ENCODE measurements around the gene POLN. TPM values are rescaled to one million over a fixed set of nuclear protein-coding genes. Genes with fewer than 3 reads are reported as not detected.
A peak's percentile ranks its signal among the peaks of the same experiment; 100 is the strongest.

POLN gene
- total RNA-seq, 4 donors from 2014 or later = 0.26 to 5.8 (median 5.5) TPM; not detected in 1

DNA sequence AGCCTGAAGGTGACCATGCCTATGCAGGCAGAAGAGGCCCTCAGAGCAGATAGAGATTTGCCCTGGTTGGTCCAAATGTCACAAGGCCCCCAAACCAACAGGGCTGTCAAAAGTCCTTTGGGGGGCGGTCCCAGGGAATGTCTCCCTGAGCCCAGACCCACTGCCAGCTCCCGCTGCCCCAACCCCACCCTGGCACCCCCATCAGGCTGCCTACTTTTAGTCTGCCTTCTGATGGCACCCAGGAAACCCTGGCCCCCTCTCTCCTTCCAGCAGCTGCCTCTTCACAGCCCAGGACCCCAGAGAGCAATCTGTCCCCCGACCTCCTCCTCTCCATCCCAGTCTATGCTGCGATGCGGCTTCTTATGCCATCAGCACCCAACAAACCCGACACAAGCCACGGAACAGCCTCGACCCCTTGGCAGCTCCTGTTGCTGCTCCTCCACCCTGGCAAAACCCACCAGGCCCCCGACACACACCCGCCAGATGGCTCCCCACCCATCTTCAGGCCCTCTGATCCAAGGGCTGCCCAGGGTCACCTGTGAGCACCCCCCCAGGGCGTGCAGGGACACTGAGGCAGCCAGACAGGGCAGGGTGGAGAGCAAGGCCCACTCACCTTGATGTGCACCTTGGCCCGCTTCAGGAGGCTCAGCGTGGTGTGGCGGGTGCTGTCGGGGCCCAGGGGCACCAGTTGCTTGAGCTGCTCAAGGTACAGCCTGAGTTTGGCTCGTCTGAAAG lies 10.0 kb upstream of the POLN start:
- intact Hi-C loops (cut with DNase I; ENCODE audit: low total_unique reads) = no loop called here
- H3K27ac ChIP-seq = no peak overlapping the region
- H3K9me3 ChIP-seq = no peaks in the 10 kb centered on the region
- H3K27me3 ChIP-seq = no peaks in the 10 kb centered on the region
- no peak overlapping the region for H3K4me3 ChIP-seq
- peaks cover 9 to 22% of the 10 kb centered on the region in 2 donors for H3K4me1 ChIP-seq
- TF ChIP-seq CTCF (IDR thresholded peaks at IDR 0.05) = no peak
- no peak for TF ChIP-seq POLR2A (IDR thresholded peaks at IDR 0.05)
- no peaks in the 10 kb centered on the region for H3K36me3 ChIP-seq
- no peak for DNase-seq

- intact Hi-C loops (cut with DNase I; ENCODE audit: low total_unique reads) = no loop called here
These were observed 9.3 kb upstream of the POLN start for GRCh38 chr4:2251073-2251794.

DNA sequence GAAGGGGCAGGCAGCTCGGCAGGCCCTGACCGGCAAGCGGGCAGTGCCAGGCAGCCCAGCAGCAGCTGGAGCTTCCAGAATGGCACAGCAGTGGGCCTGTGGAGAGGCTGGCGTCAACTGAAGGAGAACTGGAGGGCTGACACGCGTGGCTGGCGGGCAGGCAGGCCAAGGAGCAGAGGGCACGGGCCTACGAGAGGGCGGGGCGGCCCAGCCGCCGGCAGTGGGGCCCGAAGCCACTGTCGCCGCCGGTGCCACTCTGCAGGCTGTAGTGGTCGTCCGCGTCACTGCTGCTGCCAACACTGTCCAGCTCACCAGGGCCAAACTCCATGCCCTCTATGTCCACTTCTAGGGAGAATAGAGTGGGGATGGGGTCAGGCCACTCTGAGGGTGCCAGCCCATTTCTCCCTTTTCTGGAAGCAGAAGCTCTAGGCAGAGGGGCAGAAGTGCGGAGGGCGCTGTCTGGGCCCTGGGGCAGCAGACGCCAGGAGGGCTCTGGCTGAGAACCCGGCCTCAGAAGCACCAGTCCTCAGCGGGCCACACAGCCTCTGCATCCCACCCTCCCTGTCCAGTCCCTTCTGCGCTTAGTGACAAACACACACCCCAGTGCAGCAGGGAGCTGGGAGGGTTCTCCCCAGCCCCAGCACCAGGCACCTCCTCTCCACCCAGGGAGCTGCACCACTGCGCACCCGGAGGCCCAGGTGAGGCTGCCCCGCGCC lies 8.6 kb upstream of the POLN start:
- no peak for TF ChIP-seq POLR2A (IDR thresholded peaks at IDR 0.05)
- Histone ChIP-seq H3K36me3 (no peaks in the 10 kb centered on the region), H3K27me3 (no peaks in the 10 kb centered on the region), H3K27ac (no peak overlapping the region), H3K4me1 (peaks cover 0 to 11% of the 10 kb centered on the region in 2 donors), H3K4me3 (no peak overlapping the region), H3K9me3 (no peaks in the 10 kb centered on the region)
- DNase-seq = no peak
- intact Hi-C loops (cut with DNase I; ENCODE audit: low total_unique reads) = no loop called here

More at GRCh38 chr4:2251073-2251794, 9.3 kb upstream of the POLN start:
- no peaks in the 10 kb centered on the region for H3K36me3 ChIP-seq
- no peaks in the 10 kb centered on the region for H3K9me3 ChIP-seq
- no peak overlapping the region for H3K27ac ChIP-seq
- DNase-seq = peak in 1 of 2 donors; percentile 13
- peaks cover 4 to 15% of the 10 kb centered on the region in 2 donors for H3K4me1 ChIP-seq
- H3K27me3 ChIP-seq = no peaks in the 10 kb centered on the region
- TF ChIP-seq CTCF (IDR thresholded peaks at IDR 0.05) = no peak
- no peak for TF ChIP-seq POLR2A (IDR thresholded peaks at IDR 0.05)
- H3K4me3 ChIP-seq = no peak overlapping the region

- Histone ChIP-seq H3K4me1 (peaks cover 0 to 11% of the 10 kb centered on the region in 2 donors), H3K27me3 (no peaks in the 10 kb centered on the region), H3K9me3 (no peaks in the 10 kb centered on the region), H3K4me3 (no peak overlapping the region), H3K27ac (no peak overlapping the region), H3K36me3 (no peaks in the 10 kb centered on the region)
- intact Hi-C loops (cut with DNase I; ENCODE audit: low total_unique reads) = no loop called here
- peak in 1 of 2 donors; percentile 16 for DNase-seq
- TF ChIP-seq CTCF (IDR thresholded peaks at IDR 0.05) (no peak), POLR2A (IDR thresholded peaks at IDR 0.05) (no peak)
These were observed 7.8 kb upstream of the POLN start for GRCh38 chr4:2249526-2250356.

GRCh38 chr4:2248821-2249261 lies 6.9 kb upstream of the POLN start:
- DNase-seq = no peak
- H3K27ac ChIP-seq = no peak overlapping the region
- no peaks in the 10 kb centered on the region for H3K27me3 ChIP-seq
- TF ChIP-seq CTCF (IDR thresholded peaks at IDR 0.05) (no peak), POLR2A (IDR thresholded peaks at IDR 0.05) (no peak)
- H3K36me3 ChIP-seq = no peaks in the 10 kb centered on the region
- peaks cover 0 to 9% of the 10 kb centered on the region in 2 donors for H3K4me1 ChIP-seq
- no peaks in the 10 kb centered on the region for H3K9me3 ChIP-seq
- intact Hi-C loops (cut with DNase I; ENCODE audit: low total_unique reads) = no loop called here
- H3K4me3 ChIP-seq = no peak overlapping the region

Measured in uterus (tissue), 4 donors.